CD14-positive monocyte (primary cell): ENCODE data around the gene WT1. TPM values are rescaled to one million over a fixed set of nuclear protein-coding genes. Genes with fewer than 3 reads are reported as not detected.

Experiments used
- DNase-seq, 3 donors: peaks; one replicate each; pipeline ENCODE4 v3.0.0-alpha.2; 2011 to 2022
- H2AFZ ChIP-seq: 2 replicates; pipeline ENCODE4 v1.6.0; 2012; ENCODE audit warnings: mild to moderate bottlenecking, low read depth, low read length, inconsistent platforms; ENCODE audit not compliant: insufficient read depth, poor library complexity, severe bottlenecking
- H3K27ac ChIP-seq, 2 donors: 1 replicate in 1 of 2; 2 replicates in 1 of 2; pipeline ENCODE4 v1.5.1; 2012 to 2013; ENCODE audit warnings: low read length in 2 of 2, control low read depth in 1 of 2, inconsistent platforms in 1 of 2, low read depth in 1 of 2, mild to moderate bottlenecking in 1 of 2
- H3K27me3 ChIP-seq, 2 donors: one replicate each; pipeline versions ENCODE4 v1.6.0 to v1.6.1; 2011 to 2013; ENCODE audit warnings: low read length in 2 of 2; ENCODE audit not compliant: control insufficient read depth in 2 of 2, insufficient read depth in 2 of 2
- H3K36me3 ChIP-seq, 2 donors: replicated peaks in 1 of 2; 1 replicate in 1 of 2; 2 replicates in 1 of 2; pipeline versions ENCODE4 v1.5.1 to v1.6.1; 2012 to 2013; ENCODE audit warnings: low read length in 2 of 2, control low read depth in 1 of 2, inconsistent platforms in 1 of 2, mild to moderate bottlenecking in 1 of 2; ENCODE audit not compliant: insufficient read depth in 2 of 2, control insufficient read depth in 1 of 2
- H3K4me1 ChIP-seq, 2 donors: 1 replicate in 1 of 2; 2 replicates in 1 of 2; pipeline versions ENCODE4 v1.5.1 to v1.6.1; 2012 to 2013; ENCODE audit warnings: low read length in 2 of 2, control low read depth in 1 of 2, inconsistent platforms in 1 of 2, mild to moderate bottlenecking in 1 of 2, moderate library complexity in 1 of 2; ENCODE audit not compliant: insufficient read depth in 2 of 2, control insufficient read depth in 1 of 2
- H3K4me2 ChIP-seq: replicated peaks from 2 replicates; pipeline ENCODE3; 2012; ENCODE audit warnings: low read length, moderate library complexity, mild to moderate bottlenecking; ENCODE audit not compliant: poor library complexity, severe bottlenecking; ENCODE audit errors: extremely low read depth
- H3K4me3 ChIP-seq, 3 experiments: fragments of 200-600 bp in 1 of 3; sonication (generic) in 1 of 3; replicated peaks in 1 of 3; 1 replicate in 2 of 3; 2 replicates in 1 of 3; pipeline ENCODE4 v1.5.1; 2011 to 2013; ENCODE audit warnings: low read length in 3 of 3, mild to moderate bottlenecking in 3 of 3, control low read depth in 2 of 3, low read depth in 2 of 3, inconsistent platforms in 1 of 3, moderate library complexity in 1 of 3
- H3K79me2 ChIP-seq: 2 replicates; pipeline ENCODE4 v1.6.0; 2012; ENCODE audit warnings: mild to moderate bottlenecking, control low read depth, inconsistent platforms, low read length, moderate library complexity; ENCODE audit not compliant: insufficient read depth
- H3K9ac ChIP-seq: 2 replicates; pipeline ENCODE4 v1.6.0; 2017; ENCODE audit warnings: low read length, mild to moderate bottlenecking; ENCODE audit not compliant: insufficient read depth, poor library complexity, severe bottlenecking
- H3K9me3 ChIP-seq, 2 donors: replicated peaks in 1 of 2; 1 replicate in 1 of 2; 2 replicates in 1 of 2; pipeline versions ENCODE4 v1.5.1 to v1.6.1; 2012 to 2013; ENCODE audit warnings: low read length in 2 of 2, control low read depth in 1 of 2; ENCODE audit not compliant: control insufficient read depth in 1 of 2, insufficient read depth in 1 of 2
- H4K20me1 ChIP-seq: 2 replicates; pipeline ENCODE4 v1.6.0; 2012; ENCODE audit warnings: mild to moderate bottlenecking, low read length, control low read depth, moderate library complexity; ENCODE audit not compliant: insufficient read depth
- H3K27ac Mint-ChIP-seq, 7 donors: one replicate each; pipeline ENCODE4 v1.8.0; 2020; ENCODE audit warnings: mild to moderate bottlenecking in 7 of 7, mixed read lengths in 7 of 7, moderate library complexity in 6 of 7, inconsistent platforms in 2 of 7
- H3K27me3 Mint-ChIP-seq, 3 donors: one replicate each; pipeline ENCODE4 v1.8.0; 2021 to 2022; ENCODE audit warnings: low read depth in 3 of 3, mild to moderate bottlenecking in 3 of 3, mixed read lengths in 3 of 3, moderate library complexity in 3 of 3, inconsistent platforms in 1 of 3
- H3K36me3 Mint-ChIP-seq, 2 donors: one replicate each; pipeline ENCODE4 v1.8.0; 2020; ENCODE audit warnings: mixed read lengths in 2 of 2, inconsistent platforms in 1 of 2, mild to moderate bottlenecking in 1 of 2
- H3K4me1 Mint-ChIP-seq: one replicate; pipeline ENCODE4 v1.8.0; 2020; ENCODE audit warnings: mild to moderate bottlenecking, mixed read lengths
- H3K4me3 Mint-ChIP-seq, 2 donors: one replicate each; pipeline ENCODE4 v1.8.0; 2020; ENCODE audit warnings: mild to moderate bottlenecking in 2 of 2, mixed read lengths in 2 of 2, moderate library complexity in 1 of 2
- H3K9me3 Mint-ChIP-seq, 7 donors: one replicate each; pipeline ENCODE4 v1.8.0; 2020 to 2022; ENCODE audit warnings: mixed read lengths in 7 of 7, mild to moderate bottlenecking in 6 of 7, moderate library complexity in 6 of 7, inconsistent platforms in 2 of 7
- CTCF ChIP-seq: fragments of 200-600 bp; IDR thresholded peaks from one replicate; pipeline ENCODE4 v1.8.0; 2022; ENCODE audit warnings: antibody characterized with exemption, mild to moderate bottlenecking
- WGBS: methylation state at CpG from one replicate; pipeline ENCODE4 v1.1.5; 2013; ENCODE audit warnings: missing lambda C conversion rate; ENCODE audit not compliant: insufficient coverage; 5-methylcytosine and 5-hydroxymethylcytosine counted together
- intact Hi-C, 2 donors: fragments of 100-400 bp; cut with micrococcal nuclease; formaldehyde crosslinking; loops; one replicate each; pipeline versions ENCODE4 v1.15.0 to v1.15.1; 2023
- polyA plus RNA-seq, 3 donors: library from polyadenylated mRNA; depleted of rRNA in 1 of 3; unstranded in 2 of 3; stranded (reverse) in 1 of 3; fragments of 300-500 nt in 2 of 3; fragments of >200 nt in 1 of 3; fragmentation: Illumina TruSeq in 2 of 3; gene quantifications; 1 replicate in 2 of 3; 2 replicates in 1 of 3; pipeline ENCODE4 v1.2.3, GENCODE V29; 2012 to 2021

Gene WT1
- polyA plus RNA-seq, 3 donors = not detected

GRCh38 chr11:32426819-32427615 is 8.3 kb downstream of the WT1 start:
- no peak overlapping the region for H3K27ac ChIP-seq

GRCh38 chr11:32426192-32426591 is 9.1 kb downstream of the WT1 start:
- H3K36me3 Mint-ChIP-seq = no peaks in the 10 kb centered on the region
- WGBS = 79% methylated on average over 6 of the region's 12 CpGs
- intact Hi-C loops = no loop called here
- H3K27me3 Mint-ChIP-seq = peaks cover 69 to 80% (median 74%) of the 10 kb centered on the region in 3 donors
- TF ChIP-seq CTCF = no peak
- Histone ChIP-seq H3K27me3 (peaks cover 43 to 72% of the 10 kb centered on the region in 2 donors), H3K79me2 (no peaks in the 10 kb centered on the region), H3K36me3 (no peaks in the 10 kb centered on the region), H3K4me3 (no peak overlapping the region), H4K20me1 (no peaks in the 10 kb centered on the region), H3K4me1 (no peaks in the 10 kb centered on the region), H3K9ac (no peak overlapping the region), H3K4me2 (no peak overlapping the region), H2AFZ (no peak overlapping the region), H3K9me3 (peaks cover 7 to 20% of the 10 kb centered on the region in 2 donors), H3K27ac (no peak overlapping the region)
- no peak overlapping the region for H3K27ac Mint-ChIP-seq
- peaks cover 0 to 25% (median 7%) of the 10 kb centered on the region in 7 donors for H3K9me3 Mint-ChIP-seq
- DNase-seq = no peak
- peaks cover 17% of the 10 kb centered on the region for H3K4me1 Mint-ChIP-seq
- peak overlapping the region in 1 of 2 donors; percentile 73 for H3K4me3 Mint-ChIP-seq

More at GRCh38 chr11:32426819-32427615, 8.3 kb downstream of the WT1 start:
- H3K4me1 Mint-ChIP-seq = peaks cover 12% of the 10 kb centered on the region
- peaks cover 2 to 3% of the 10 kb centered on the region in 2 donors for H3K36me3 Mint-ChIP-seq
- peak overlapping the region in 1 of 3 experiments; percentile 42 for H3K4me3 ChIP-seq
- H3K9me3 Mint-ChIP-seq = peaks cover 0 to 25% (median 11%) of the 10 kb centered on the region in 7 donors
- H3K27me3 Mint-ChIP-seq = peaks cover 72 to 82% (median 78%) of the 10 kb centered on the region in 3 donors
- TF ChIP-seq CTCF = no peak
- no peaks in the 10 kb centered on the region for H3K36me3 ChIP-seq
- no peaks in the 10 kb centered on the region for H4K20me1 ChIP-seq
- H2AFZ ChIP-seq = no peak overlapping the region
- intact Hi-C loops = no loop called here
- peak overlapping the region; percentile 54 for H3K4me2 ChIP-seq
- H3K79me2 ChIP-seq = no peaks in the 10 kb centered on the region
- DNase-seq = no peak
- H3K4me3 Mint-ChIP-seq = peak overlapping the region in 1 of 2 donors; percentile 73
- H3K9ac ChIP-seq = no peak overlapping the region
- 4% methylated on average over 38 of the region's 59 CpGs for whole genome bisulfite sequencing
- no peak overlapping the region for H3K27ac Mint-ChIP-seq
- peaks cover 7 to 20% of the 10 kb centered on the region in 2 donors for H3K9me3 ChIP-seq
- no peaks in the 10 kb centered on the region for H3K4me1 ChIP-seq
- peaks cover 48 to 80% of the 10 kb centered on the region in 2 donors for H3K27me3 ChIP-seq
